ENCODE results near the gene LGALS4. TPM values are rescaled to one million over a fixed set of nuclear protein-coding genes. Genes with fewer than 3 reads are reported as not detected.

LGALS4 gene
- total and polyA plus RNA-seq, 10 donors: 1.1 to 9.6 (median 3.1) TPM

- DNase-seq: peak; percentile 41
- 86 to 90% (median 88%) methylated on average over 11 of the region's 11 CpGs for WGBS, 5 donors
- Histone ChIP-seq H3K36me3 (peaks cover 2 to 97% (median 87%) of the 10 kb centered on the region in 6 donors), H3K27me3 (replicated peaks in 1 of 7) (no peaks in the 10 kb centered on the region), H3K27ac (peak overlapping the region in 5 of 8 donors; percentile 67 to 99 (median 72)), H3K4me3 (no peak overlapping the region), H3K9me3 (no peaks in the 10 kb centered on the region), H3K4me1 (peaks cover 47 to 100% (median 93%) of the 10 kb centered on the region in 6 donors)
- no peak for TF ChIP-seq POLR2A (IDR thresholded peaks at IDR 0.05)
- no peak for TF ChIP-seq POLR2AphosphoS5 (IDR thresholded peaks at IDR 0.05)
- no peak for TF ChIP-seq CTCF (IDR thresholded peaks at IDR 0.05 in 8 of 11, conservative IDR thresholded peaks at IDR 0.05 in 3 of 11)
- intact Hi-C loops (cut with DNase I; ENCODE audit: low total_unique reads): no loop called here
Measured at GRCh38 chr19:38844093-38844686, 31.4 kb upstream of the LGALS4 start.

GRCh38 chr19:38843175-38843758 is 30.5 kb upstream of the LGALS4 start:
- intact Hi-C loops (cut with DNase I; ENCODE audit: low total_unique reads): no loop called here
- WGBS, 5 donors: 90 to 98% (median 96%) methylated on average over 8 to 9 of the region's 9 CpGs
- DNase-seq: peak; percentile 76
- Histone ChIP-seq H3K4me3 (peak overlapping the region in 1 of 8 donors; percentile 28), H3K27me3 (replicated peaks in 1 of 7) (no peaks in the 10 kb centered on the region), H3K9me3 (no peaks in the 10 kb centered on the region), H3K27ac (peak overlapping the region in 6 of 8 donors; percentile 55 to 99 (median 72)), H3K36me3 (peaks cover 6 to 100% (median 94%) of the 10 kb centered on the region in 6 donors), H3K4me1 (peaks cover 43 to 100% (median 86%) of the 10 kb centered on the region in 6 donors)
- TF ChIP-seq POLR2A (IDR thresholded peaks at IDR 0.05) (no peak), POLR2AphosphoS5 (IDR thresholded peaks at IDR 0.05) (no peak), CTCF (IDR thresholded peaks at IDR 0.05 in 8 of 11, conservative IDR thresholded peaks at IDR 0.05 in 3 of 11) (no peak)

DNA sequence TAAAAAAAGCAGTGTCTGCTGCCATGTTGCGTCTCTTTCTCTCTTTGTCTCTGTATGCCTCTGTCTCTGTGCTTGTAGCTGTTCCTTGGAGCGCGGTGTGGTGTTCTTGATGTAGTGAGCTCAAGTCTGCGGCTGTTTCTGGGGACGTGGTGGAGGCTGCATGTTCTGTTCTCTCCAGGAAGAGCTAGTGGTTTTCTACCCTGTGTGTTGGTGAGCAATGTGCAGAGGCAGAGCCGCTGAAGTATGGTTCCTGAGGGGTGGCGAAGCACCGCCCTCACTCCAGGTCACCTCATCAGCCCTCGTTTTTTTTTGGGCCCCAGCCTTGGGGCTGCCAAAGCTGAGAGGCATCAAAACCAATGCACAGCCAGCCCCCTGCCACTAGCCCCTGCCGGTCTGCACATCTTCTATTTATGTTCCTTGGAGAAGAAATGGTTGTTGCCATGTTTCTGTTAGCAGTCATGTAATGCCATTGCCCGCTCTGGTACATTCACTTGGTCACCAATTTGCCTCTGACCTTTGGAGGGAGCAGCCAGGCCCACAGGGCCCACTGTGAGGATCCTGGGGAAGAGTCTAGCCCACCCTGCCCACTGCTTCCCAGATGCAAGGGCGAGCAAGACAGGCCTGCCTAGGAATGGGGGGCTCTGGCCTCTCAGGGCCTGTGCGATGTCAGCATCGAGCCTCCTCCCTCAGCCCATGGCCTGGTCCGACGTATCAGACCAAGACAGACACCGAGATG is 29.9 kb upstream of the LGALS4 start:
- H3K36me3 ChIP-seq: peaks cover 6 to 100% (median 99%) of the 10 kb centered on the region in 6 donors
- H3K4me3 ChIP-seq: peak overlapping the region in 3 of 8 donors; percentile 1 to 28 (median 8)
- TF ChIP-seq POLR2A (IDR thresholded peaks at IDR 0.05) (no peak), POLR2AphosphoS5 (IDR thresholded peaks at IDR 0.05) (peak; percentile 49 to 91 (median 76))
- intact Hi-C loops (cut with DNase I; ENCODE audit: low total_unique reads): no loop called here
- no peaks in the 10 kb centered on the region for H3K27me3 ChIP-seq (replicated peaks in 1 of 7)
- H3K27ac ChIP-seq: peak overlapping the region; percentile 17 to 99 (median 69)
- DNase-seq: peak; percentile 88
- H3K4me1 ChIP-seq: peaks cover 37 to 100% (median 83%) of the 10 kb centered on the region in 6 donors
- H3K9me3 ChIP-seq: no peaks in the 10 kb centered on the region
- WGBS, 5 donors: 60 to 86% (median 65%) methylated on average over 15 to 17 of the region's 17 CpGs

DNA sequence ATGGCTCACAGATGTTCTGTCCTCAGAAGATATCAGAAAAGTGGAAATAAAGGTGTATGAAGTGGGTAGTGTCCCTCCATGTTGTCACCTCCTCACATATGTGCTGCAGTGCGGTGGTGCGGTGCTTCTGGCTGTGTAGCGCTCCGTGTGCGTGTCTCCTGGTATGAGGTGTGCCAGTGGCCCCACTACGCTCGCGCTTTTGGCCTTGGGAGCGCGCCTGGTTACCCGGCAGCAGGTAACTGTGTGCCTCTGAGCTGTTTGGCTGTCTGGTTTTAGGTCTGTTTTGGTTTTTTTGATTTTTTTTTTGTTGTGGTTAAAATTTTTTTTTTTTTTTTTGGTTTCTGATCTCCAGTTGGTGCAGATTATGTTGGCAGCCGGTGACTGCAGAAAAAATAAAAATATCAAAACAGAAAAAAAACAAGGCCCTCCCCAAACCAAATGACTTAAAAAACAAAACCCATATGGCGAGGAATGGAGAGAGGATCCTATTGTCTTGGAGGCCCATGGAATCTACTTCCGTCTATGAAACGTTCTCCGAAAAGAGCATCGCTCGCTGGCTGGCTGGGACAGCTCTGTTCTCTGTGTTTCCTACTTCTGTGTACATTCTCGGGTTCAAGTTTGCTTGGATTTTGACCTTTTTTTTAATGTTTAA is 29.2 kb upstream of the LGALS4 start:
- no peaks in the 10 kb centered on the region for H3K27me3 ChIP-seq (replicated peaks in 1 of 7)
- no peaks in the 10 kb centered on the region for H3K9me3 ChIP-seq
- H3K4me1 ChIP-seq: peaks cover 30 to 100% (median 82%) of the 10 kb centered on the region in 6 donors
- intact Hi-C loops (cut with DNase I; ENCODE audit: low total_unique reads): no loop called here
- peak overlapping the region in 7 of 8 donors; percentile 38 to 99 (median 71) for H3K27ac ChIP-seq
- H3K4me3 ChIP-seq: peak overlapping the region in 3 of 8 donors; percentile 1 to 28 (median 8)
- WGBS, 5 donors: 72 to 89% (median 83%) methylated on average over 19 of the region's 19 CpGs
- peak; percentile 72 to 85 (median 75) for TF ChIP-seq POLR2AphosphoS5 (IDR thresholded peaks at IDR 0.05)
- TF ChIP-seq CTCF (IDR thresholded peaks at IDR 0.05 in 8 of 11, conservative IDR thresholded peaks at IDR 0.05 in 3 of 11): no peak
- no peak for TF ChIP-seq POLR2A (IDR thresholded peaks at IDR 0.05)
- H3K36me3 ChIP-seq: peaks cover 10 to 100% (median 100%) of the 10 kb centered on the region in 6 donors
- no peak for DNase-seq

Measured in spleen (tissue), 11 donors.